ENCODE measurements around the gene HAPLN2.
A peak's percentile ranks its signal among the peaks of the same experiment; 100 is the strongest.
"Not testable (repeated sequence)": the region's sequence is repeated elsewhere in the genome, so short reads cannot be mapped to it uniquely, and the experiment has no call there.

DNA sequence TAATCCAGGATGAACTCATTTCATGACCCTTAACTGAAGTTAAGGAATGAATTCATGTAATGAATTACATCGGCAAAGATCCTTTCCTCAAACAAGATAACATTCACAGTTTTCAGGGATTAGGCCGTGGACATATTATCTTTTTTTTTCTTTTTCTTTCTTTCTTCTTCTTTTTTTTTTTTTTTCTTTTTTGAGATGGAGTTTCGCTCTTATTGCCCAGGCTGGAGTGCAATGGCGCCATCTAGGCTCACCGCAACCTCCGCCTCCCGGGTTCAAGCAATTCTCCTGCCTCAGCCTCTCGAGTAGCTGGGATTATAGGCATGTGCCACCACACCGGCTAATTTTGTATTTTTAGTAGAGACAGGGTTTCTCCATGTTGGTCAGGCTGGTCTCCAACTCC, 11.9 kb downstream of the HAPLN2 start:
- TF ChIP-seq, protein P1, sequence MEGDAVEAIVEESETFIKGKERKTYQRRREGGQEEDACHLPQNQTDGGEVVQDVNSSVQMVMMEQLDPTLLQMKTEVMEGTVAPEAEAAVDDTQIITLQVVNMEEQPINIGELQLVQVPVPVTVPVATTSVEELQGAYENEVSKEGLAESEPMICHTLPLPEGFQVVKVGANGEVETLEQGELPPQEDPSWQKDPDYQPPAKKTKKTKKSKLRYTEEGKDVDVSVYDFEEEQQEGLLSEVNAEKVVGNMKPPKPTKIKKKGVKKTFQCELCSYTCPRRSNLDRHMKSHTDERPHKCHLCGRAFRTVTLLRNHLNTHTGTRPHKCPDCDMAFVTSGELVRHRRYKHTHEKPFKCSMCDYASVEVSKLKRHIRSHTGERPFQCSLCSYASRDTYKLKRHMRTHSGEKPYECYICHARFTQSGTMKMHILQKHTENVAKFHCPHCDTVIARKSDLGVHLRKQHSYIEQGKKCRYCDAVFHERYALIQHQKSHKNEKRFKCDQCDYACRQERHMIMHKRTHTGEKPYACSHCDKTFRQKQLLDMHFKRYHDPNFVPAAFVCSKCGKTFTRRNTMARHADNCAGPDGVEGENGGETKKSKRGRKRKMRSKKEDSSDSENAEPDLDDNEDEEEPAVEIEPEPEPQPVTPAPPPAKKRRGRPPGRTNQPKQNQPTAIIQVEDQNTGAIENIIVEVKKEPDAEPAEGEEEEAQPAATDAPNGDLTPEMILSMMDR (IDR thresholded peaks at IDR 0.05), result peak; percentile 54; the same call in 1 of the 2 replicates
- not testable (repeated sequence) for TF ChIP-seq REST (IDR thresholded peaks at IDR 0.05; ENCODE audit: insufficient read depth in 1 of 2, low read depth in 2 of 2, low read length in 1 of 2); POLR2AphosphoS5 (IDR thresholded peaks at IDR 0.05; ENCODE audit: low read depth, low read length); TCF7L2 (IDR thresholded peaks at IDR 0.05; ENCODE audit: low read depth, low read length)
